GM23248 (cell line): ENCODE results near the gene LYRM4.

Experiments used
- EZH2 ChIP-seq: fragments of 200-600 bp; sonication (generic); IDR thresholded peaks from 2 replicates; pipeline ENCODE4 v1.6.1; 2018; ENCODE audit warnings: antibody characterized with exemption, mild to moderate bottlenecking; ENCODE audit not compliant: insufficient read depth, poor library complexity, severe bottlenecking
- EZH2phosphoT487 ChIP-seq: fragments of 200-600 bp; sonication (generic); IDR thresholded peaks from 2 replicates; pipeline ENCODE4 v1.6.1; 2018; ENCODE audit warnings: antibody characterized with exemption, moderate library complexity, mild to moderate bottlenecking, low read depth; ENCODE audit not compliant: insufficient read depth

DNA sequence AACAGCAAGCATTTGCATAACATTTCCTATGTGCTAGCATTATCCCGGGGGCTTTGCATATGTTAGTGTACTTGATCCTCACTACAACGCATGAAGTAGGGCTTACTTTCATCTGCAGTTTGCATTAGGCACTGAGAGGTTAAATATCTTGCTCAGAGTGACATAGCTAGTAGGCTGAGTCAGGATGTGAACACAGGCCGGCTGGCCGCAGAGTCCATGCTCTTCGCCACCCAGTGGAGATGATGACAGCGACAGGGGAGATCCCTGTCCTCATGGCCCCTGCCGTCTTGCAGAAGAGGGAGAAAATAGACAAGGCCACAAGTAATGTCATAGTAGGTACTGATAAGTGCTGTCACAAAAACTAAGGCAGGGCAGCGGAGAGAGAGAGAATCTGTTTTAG is 46.9 kb downstream of the LYRM4 start:
- TF ChIP-seq EZH2phosphoT487 (no peak), EZH2 (no peak)
